HEK293 (cell line): Measurements from ENCODE around the gene TSPYL2.

Experiments used
- CTCF ChIA-PET: fragments of 350-600 bp; formaldehyde crosslinking; extraction: SDS; loops from one replicate; lab custom pipeline; 2021; ENCODE audit warnings: antibody characterized with exemption; lab: Yijun Ruan, JAX
- POLR2A ChIA-PET: fragments of 300-600 bp; formaldehyde crosslinking; extraction: SDS; loops from one replicate; lab custom pipeline; 2020; ENCODE audit warnings: antibody characterized with exemption, inconsistent platforms; lab: Yijun Ruan, JAX
- H3K27ac ChIP-seq: fragments of 200-500 bp; sonication (Bioruptor generic); 2 replicates; pipeline ENCODE4 v1.5.1; 2014; ENCODE audit warnings: low read depth, low read length, control low read depth, inconsistent platforms; ENCODE audit errors: extremely low read depth
- H3K36me3 ChIP-seq, 2 experiments: fragments of 200-500 bp in 1 of 2; sonication (Bioruptor generic) in 1 of 2; 1 replicate in 1 of 2; 2 replicates in 1 of 2; pipeline ENCODE4 v1.5.1; 2014 to 2017; ENCODE audit warnings: inconsistent platforms in 2 of 2, low read length in 2 of 2; ENCODE audit not compliant: control insufficient read depth in 2 of 2, insufficient read depth in 1 of 2
- H3K4me1 ChIP-seq: fragments of 200-500 bp; sonication (Bioruptor generic); 2 replicates; pipeline ENCODE4 v1.5.1; 2014; ENCODE audit warnings: mild to moderate bottlenecking, low read length, inconsistent platforms; ENCODE audit not compliant: control insufficient read depth, insufficient read depth
- H3K4me3 ChIP-seq: 2 replicates; pipeline ENCODE4 v1.5.1; 2011; ENCODE audit warnings: low read depth, mild to moderate bottlenecking, control low read depth, low read length, moderate library complexity
- H3K9me3 ChIP-seq: fragments of 200-500 bp; sonication (Bioruptor generic); 2 replicates; pipeline ENCODE4 v1.5.1; 2014; ENCODE audit warnings: low read depth, low read length, inconsistent platforms; ENCODE audit not compliant: control insufficient read depth, insufficient read depth
- BCL11B ChIP-seq: fragments of 450-650 bp; formaldehyde crosslinking; IDR thresholded peaks from 2 replicates; pipeline ENCODE4 v1.5.1; 2016; ENCODE audit warnings: low read depth, missing biosample characterization, missing genetic modification characterization
- GLI2 ChIP-seq: fragments of 450-650 bp; formaldehyde crosslinking; IDR thresholded peaks from 2 replicates; pipeline ENCODE4; 2017; ENCODE audit warnings: missing biosample characterization, missing genetic modification characterization, low read depth, borderline replicate concordance
- HOXA7 ChIP-seq: sonication (generic); formaldehyde crosslinking; IDR thresholded peaks from 2 replicates; pipeline ENCODE4 v1.8.1; 2022; ENCODE audit warnings: missing genetic modification reagents, borderline replicate concordance
- SP2 ChIP-seq: fragments of 450-650 bp; formaldehyde crosslinking; IDR thresholded peaks from 2 replicates; pipeline ENCODE4 v1.5.1; 2016; ENCODE audit warnings: missing biosample characterization, missing genetic modification characterization
- ZBTB7A ChIP-seq: fragments of 450-650 bp; formaldehyde crosslinking; IDR thresholded peaks from 2 replicates; pipeline ENCODE4 v1.5.1; 2016; ENCODE audit warnings: low read depth, missing biosample characterization, missing genetic modification characterization
- ZIC2 ChIP-seq: fragments of 450-650 bp; formaldehyde crosslinking; IDR thresholded peaks from 2 replicates; pipeline ENCODE4 v1.5.1; 2016; ENCODE audit warnings: missing biosample characterization, missing genetic modification characterization
- ZNF184 ChIP-seq: fragments of 450-650 bp; IDR thresholded peaks from 2 replicates; pipeline ENCODE4 v1.5.1; 2018; ENCODE audit warnings: missing biosample characterization, mild to moderate bottlenecking, missing genetic modification characterization
- ZNF214 ChIP-seq: fragments of 450-650 bp; formaldehyde crosslinking; IDR thresholded peaks from 2 replicates; pipeline ENCODE4 v1.5.1; 2017; ENCODE audit warnings: missing biosample characterization, mild to moderate bottlenecking, missing genetic modification characterization, borderline replicate concordance
- ZNF239 ChIP-seq: fragments of 450-650 bp; formaldehyde crosslinking; IDR thresholded peaks from 2 replicates; pipeline ENCODE4 v1.5.1; 2016; ENCODE audit warnings: missing biosample characterization, missing genetic modification characterization
- ZNF24 ChIP-seq: fragments of 450-650 bp; formaldehyde crosslinking; IDR thresholded peaks from 2 replicates; pipeline ENCODE4 v1.5.1; 2016; ENCODE audit warnings: missing biosample characterization, missing genetic modification characterization
- ZNF248 ChIP-seq: fragments of 450-650 bp; formaldehyde crosslinking; IDR thresholded peaks from 2 replicates; pipeline ENCODE4 v1.5.1; 2017; ENCODE audit warnings: missing biosample characterization, missing genetic modification characterization
- ZNF311 ChIP-seq: fragments of 450-650 bp; formaldehyde crosslinking; IDR thresholded peaks from 2 replicates; pipeline ENCODE4 v1.5.1; 2017; ENCODE audit warnings: missing biosample characterization, missing genetic modification characterization, borderline replicate concordance
- ZNF366 ChIP-seq: fragments of 450-650 bp; formaldehyde crosslinking; conservative IDR thresholded peaks from 2 replicates; pipeline ENCODE4 v1.5.1; 2016; ENCODE audit warnings: missing biosample characterization, missing genetic modification characterization
- ZNF521 ChIP-seq: fragments of 450-650 bp; formaldehyde crosslinking; IDR thresholded peaks from 2 replicates; pipeline ENCODE4 v1.5.1; 2017; ENCODE audit warnings: missing biosample characterization, mild to moderate bottlenecking, missing genetic modification characterization
- ZNF544 ChIP-seq: fragments of 450-650 bp; formaldehyde crosslinking; IDR thresholded peaks from 2 replicates; pipeline ENCODE4 v1.5.0; 2017; ENCODE audit warnings: missing biosample characterization, missing genetic modification characterization
- ZNF548 ChIP-seq: fragments of 450-650 bp; formaldehyde crosslinking; IDR thresholded peaks from 2 replicates; pipeline ENCODE4 v1.5.1; 2016; ENCODE audit warnings: missing biosample characterization, missing genetic modification characterization
- ZNF555 ChIP-seq: fragments of 450-650 bp; formaldehyde crosslinking; conservative IDR thresholded peaks from 2 replicates; pipeline ENCODE4 v1.5.1; 2017; ENCODE audit warnings: missing biosample characterization, mild to moderate bottlenecking, missing genetic modification characterization, inconsistent platforms
- ZNF596 ChIP-seq: fragments of 450-650 bp; IDR thresholded peaks from 2 replicates; pipeline ENCODE4 v1.5.0; 2018; ENCODE audit warnings: missing biosample characterization, mild to moderate bottlenecking, missing genetic modification characterization, moderate library complexity
- ZNF664 ChIP-seq: fragments of 450-650 bp; formaldehyde crosslinking; IDR thresholded peaks from 2 replicates; pipeline ENCODE4 v1.5.1; 2016; ENCODE audit warnings: missing biosample characterization, missing genetic modification characterization
- ZNF777 ChIP-seq: fragments of 450-650 bp; formaldehyde crosslinking; IDR thresholded peaks from 2 replicates; pipeline ENCODE4 v1.5.1; 2017; ENCODE audit warnings: missing biosample characterization, missing genetic modification characterization, borderline replicate concordance
- ZNF843 ChIP-seq: fragments of 450-650 bp; formaldehyde crosslinking; IDR thresholded peaks from 2 replicates; pipeline ENCODE4 v1.5.1; 2016; ENCODE audit warnings: missing biosample characterization, missing genetic modification characterization
- ZXDB ChIP-seq: fragments of 450-650 bp; formaldehyde crosslinking; IDR thresholded peaks from 2 replicates; pipeline ENCODE4 v1.5.1; 2016; ENCODE audit warnings: missing biosample characterization, missing genetic modification characterization
- TF ChIP-seq, protein P1 (sequence below): fragments of 450-650 bp; formaldehyde crosslinking; IDR thresholded peaks from 2 replicates; pipeline ENCODE4 v1.5.1; 2016; ENCODE audit warnings: missing biosample characterization, missing genetic modification characterization
- TF ChIP-seq, protein P2 (sequence below): fragments of 450-650 bp; formaldehyde crosslinking; IDR thresholded peaks from 2 replicates; pipeline ENCODE4 v1.5.1; 2017; ENCODE audit warnings: missing biosample characterization, missing genetic modification characterization
- TF ChIP-seq, protein P3 (sequence below): fragments of 450-650 bp; formaldehyde crosslinking; IDR thresholded peaks from 2 replicates; pipeline ENCODE4 v1.5.1; 2016; ENCODE audit warnings: missing biosample characterization, missing genetic modification characterization
- TF ChIP-seq, protein P4 (sequence below): fragments of 450-650 bp; formaldehyde crosslinking; IDR thresholded peaks from 2 replicates; pipeline ENCODE4 v1.5.1; 2016; ENCODE audit warnings: missing biosample characterization, missing genetic modification characterization

Gene TSPYL2

DNA sequence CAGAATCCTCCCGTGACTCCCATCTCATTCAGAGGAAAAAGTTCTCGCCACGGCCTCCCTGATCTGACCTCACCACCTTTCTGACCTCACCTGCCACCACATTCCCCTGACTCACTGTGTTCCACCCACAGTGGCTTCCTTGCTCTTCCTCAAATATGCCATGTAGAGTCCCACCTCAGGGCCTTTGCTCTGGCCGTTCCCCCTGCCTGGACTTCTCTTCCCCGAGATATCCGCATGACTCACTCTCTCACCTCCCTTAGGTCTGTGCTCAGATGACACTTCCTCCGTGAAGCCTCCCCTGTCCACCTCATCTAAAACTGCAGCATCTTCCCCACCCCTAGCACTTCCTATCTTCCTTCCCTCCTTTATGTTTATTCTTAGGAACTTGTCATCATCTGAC lies 7.2 kb upstream of the TSPYL2 start (continued):
- TF ChIP-seq ZXDB (tag by site-specific recombination) (peak; percentile 16; the same call in 1 of the 2 replicates), ZNF664 (tag by site-specific recombination) (peak; percentile 38; the same call in 1 of the 2 replicates), SP2 (tag by site-specific recombination) (0 out of 2 replicates have a peak, but pooled peaks have one; percentile 6)

DNA sequence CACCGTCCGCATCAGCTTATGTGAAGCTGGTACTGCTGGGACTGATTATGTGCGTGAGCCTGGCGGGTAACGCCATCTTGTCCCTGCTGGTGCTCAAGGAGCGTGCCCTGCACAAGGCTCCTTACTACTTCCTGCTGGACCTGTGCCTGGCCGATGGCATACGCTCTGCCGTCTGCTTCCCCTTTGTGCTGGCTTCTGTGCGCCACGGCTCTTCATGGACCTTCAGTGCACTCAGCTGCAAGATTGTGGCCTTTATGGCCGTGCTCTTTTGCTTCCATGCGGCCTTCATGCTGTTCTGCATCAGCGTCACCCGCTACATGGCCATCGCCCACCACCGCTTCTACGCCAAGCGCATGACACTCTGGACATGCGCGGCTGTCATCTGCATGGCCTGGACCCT lies 5.5 kb upstream of the TSPYL2 start:
- TF ChIP-seq ZNF777 (tag by site-specific recombination) (no peak), ZNF184 (tag by site-specific recombination) (no peak), ZNF555 (no peak), ZNF843 (tag by site-specific recombination) (no peak), ZNF366 (tag by site-specific recombination) (no peak), ZNF544 (tag by site-specific recombination) (no peak), GLI2 (tag by site-specific recombination) (no peak), ZNF24 (tag by site-specific recombination) (no peak), ZNF239 (tag by site-specific recombination) (no peak)
- TF ChIP-seq, protein P1, sequence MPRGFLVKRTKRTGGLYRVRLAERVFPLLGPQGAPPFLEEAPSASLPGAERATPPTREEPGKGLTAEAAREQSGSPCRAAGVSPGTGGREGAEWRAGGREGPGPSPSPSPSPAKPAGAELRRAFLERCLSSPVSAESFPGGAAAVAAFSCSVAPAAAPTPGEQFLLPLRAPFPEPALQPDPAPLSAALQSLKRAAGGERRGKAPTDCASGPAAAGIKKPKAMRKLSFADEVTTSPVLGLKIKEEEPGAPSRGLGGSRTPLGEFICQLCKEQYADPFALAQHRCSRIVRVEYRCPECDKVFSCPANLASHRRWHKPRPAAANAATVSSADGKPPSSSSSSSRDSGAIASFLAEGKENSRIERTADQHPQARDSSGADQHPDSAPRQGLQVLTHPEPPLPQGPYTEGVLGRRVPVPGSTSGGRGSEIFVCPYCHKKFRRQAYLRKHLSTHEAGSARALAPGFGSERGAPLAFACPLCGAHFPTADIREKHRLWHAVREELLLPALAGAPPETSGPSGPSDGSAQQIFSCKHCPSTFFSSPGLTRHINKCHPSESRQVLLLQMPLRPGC (tag by site-specific recombination) = no peak
- TF ChIP-seq, protein P2, sequence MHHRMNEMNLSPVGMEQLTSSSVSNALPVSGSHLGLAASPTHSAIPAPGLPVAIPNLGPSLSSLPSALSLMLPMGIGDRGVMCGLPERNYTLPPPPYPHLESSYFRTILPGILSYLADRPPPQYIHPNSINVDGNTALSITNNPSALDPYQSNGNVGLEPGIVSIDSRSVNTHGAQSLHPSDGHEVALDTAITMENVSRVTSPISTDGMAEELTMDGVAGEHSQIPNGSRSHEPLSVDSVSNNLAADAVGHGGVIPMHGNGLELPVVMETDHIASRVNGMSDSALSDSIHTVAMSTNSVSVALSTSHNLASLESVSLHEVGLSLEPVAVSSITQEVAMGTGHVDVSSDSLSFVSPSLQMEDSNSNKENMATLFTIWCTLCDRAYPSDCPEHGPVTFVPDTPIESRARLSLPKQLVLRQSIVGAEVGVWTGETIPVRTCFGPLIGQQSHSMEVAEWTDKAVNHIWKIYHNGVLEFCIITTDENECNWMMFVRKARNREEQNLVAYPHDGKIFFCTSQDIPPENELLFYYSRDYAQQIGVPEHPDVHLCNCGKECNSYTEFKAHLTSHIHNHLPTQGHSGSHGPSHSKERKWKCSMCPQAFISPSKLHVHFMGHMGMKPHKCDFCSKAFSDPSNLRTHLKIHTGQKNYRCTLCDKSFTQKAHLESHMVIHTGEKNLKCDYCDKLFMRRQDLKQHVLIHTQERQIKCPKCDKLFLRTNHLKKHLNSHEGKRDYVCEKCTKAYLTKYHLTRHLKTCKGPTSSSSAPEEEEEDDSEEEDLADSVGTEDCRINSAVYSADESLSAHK (tag by site-specific recombination) = no peak
- TF ChIP-seq, all 188 proteins: peak for 0
- POLR2A ChIA-PET = no interaction called here
- Histone ChIP-seq H3K4me3 (no peak overlapping the region), H3K4me1 (peaks cover 3% of the 10 kb centered on the region; the same call in 1 of the 2 replicates), H3K36me3 (no peaks in the 10 kb centered on the region), H3K9me3 (no peaks in the 10 kb centered on the region), H3K27ac (no peak overlapping the region)
- CTCF ChIA-PET = no interaction called here

DNA sequence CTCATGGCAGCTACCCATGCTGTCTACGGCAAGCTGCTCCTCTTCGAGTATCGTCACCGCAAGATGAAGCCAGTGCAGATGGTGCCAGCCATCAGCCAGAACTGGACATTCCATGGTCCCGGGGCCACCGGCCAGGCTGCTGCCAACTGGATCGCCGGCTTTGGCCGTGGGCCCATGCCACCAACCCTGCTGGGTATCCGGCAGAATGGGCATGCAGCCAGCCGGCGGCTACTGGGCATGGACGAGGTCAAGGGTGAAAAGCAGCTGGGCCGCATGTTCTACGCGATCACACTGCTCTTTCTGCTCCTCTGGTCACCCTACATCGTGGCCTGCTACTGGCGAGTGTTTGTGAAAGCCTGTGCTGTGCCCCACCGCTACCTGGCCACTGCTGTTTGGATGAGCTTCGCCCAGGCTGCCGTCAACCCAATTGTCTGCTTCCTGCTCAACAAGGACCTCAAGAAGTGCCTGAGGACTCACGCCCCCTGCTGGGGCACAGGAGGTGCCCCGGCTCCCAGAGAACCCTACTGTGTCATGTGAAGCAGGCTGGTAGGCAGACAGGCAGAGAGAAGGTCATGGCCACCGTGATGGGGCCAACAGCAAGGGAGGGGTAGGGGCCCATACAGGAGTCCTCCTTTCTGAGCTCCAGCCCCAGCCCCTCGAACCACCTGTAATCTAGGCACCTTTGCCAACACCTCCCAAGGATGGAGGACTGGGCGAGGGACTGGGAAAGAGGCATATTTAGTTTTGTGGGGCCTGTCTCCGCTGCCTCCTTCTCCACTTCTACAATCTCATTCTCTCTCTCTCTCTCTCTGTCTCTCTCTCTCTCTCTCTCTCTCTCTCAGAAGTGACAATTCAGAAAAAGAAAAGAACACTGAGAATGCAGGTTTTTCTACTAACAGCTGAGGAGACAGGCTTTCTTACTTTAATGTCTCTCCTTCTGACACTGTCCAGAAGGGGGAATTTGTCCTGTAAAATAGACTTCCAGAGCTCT lies 4.7 kb upstream of the TSPYL2 start:
- Histone ChIP-seq H3K36me3 (no peaks in the 10 kb centered on the region), H3K4me1 (peaks cover 3% of the 10 kb centered on the region; the same call in 1 of the 2 replicates), H3K27ac (no peak overlapping the region), H3K4me3 (no peak overlapping the region), H3K9me3 (no peaks in the 10 kb centered on the region)
- ChIA-PET CTCF (interaction anchor here (0.6 to 0.7 kb wide), 2 partner anchors 11 to 607 kb away, joined by 3 to 4 read pairs; no protein-coding TSS in a partner anchor), POLR2A (no interaction called here)
- TF ChIP-seq, protein P3, sequence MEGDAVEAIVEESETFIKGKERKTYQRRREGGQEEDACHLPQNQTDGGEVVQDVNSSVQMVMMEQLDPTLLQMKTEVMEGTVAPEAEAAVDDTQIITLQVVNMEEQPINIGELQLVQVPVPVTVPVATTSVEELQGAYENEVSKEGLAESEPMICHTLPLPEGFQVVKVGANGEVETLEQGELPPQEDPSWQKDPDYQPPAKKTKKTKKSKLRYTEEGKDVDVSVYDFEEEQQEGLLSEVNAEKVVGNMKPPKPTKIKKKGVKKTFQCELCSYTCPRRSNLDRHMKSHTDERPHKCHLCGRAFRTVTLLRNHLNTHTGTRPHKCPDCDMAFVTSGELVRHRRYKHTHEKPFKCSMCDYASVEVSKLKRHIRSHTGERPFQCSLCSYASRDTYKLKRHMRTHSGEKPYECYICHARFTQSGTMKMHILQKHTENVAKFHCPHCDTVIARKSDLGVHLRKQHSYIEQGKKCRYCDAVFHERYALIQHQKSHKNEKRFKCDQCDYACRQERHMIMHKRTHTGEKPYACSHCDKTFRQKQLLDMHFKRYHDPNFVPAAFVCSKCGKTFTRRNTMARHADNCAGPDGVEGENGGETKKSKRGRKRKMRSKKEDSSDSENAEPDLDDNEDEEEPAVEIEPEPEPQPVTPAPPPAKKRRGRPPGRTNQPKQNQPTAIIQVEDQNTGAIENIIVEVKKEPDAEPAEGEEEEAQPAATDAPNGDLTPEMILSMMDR = 0 out of 2 replicates have a peak, but pooled peaks have one; percentile 7
- no peak for TF ChIP-seq ZNF521 (tag by site-specific recombination)
- no peak for TF ChIP-seq ZBTB7A (tag by site-specific recombination)
- no peak for TF ChIP-seq BCL11B (tag by site-specific recombination)
- peak; percentile 56 for TF ChIP-seq ZIC2 (tag by site-specific recombination)
- TF ChIP-seq ZNF248 (tag by site-specific recombination) = no peak
- TF ChIP-seq ZNF311 (tag by site-specific recombination) = no peak
- TF ChIP-seq HOXA7 (CRISPR knock-in tag) = no peak
- TF ChIP-seq, protein P4, sequence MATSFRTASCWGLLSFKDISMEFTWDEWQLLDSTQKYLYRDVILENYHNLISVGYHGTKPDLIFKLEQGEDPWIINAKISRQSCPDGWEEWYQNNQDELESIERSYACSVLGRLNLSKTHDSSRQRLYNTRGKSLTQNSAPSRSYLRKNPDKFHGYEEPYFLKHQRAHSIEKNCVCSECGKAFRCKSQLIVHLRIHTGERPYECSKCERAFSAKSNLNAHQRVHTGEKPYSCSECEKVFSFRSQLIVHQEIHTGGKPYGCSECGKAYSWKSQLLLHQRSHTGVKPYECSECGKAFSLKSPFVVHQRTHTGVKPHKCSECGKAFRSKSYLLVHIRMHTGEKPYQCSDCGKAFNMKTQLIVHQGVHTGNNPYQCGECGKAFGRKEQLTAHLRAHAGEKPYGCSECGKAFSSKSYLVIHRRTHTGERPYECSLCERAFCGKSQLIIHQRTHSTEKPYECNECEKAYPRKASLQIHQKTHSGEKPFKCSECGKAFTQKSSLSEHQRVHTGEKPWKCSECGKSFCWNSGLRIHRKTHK (tag by site-specific recombination) = no peak
- no peak for TF ChIP-seq ZNF548
- peak; percentile 90 for TF ChIP-seq ZNF596 (tag by site-specific recombination)
- TF ChIP-seq ZNF214 = peak; percentile 97; the same call in 1 of the 2 replicates
